ENCODE data around the gene CCDC70. TPM values are rescaled to one million over a fixed set of nuclear protein-coding genes. Genes with fewer than 3 reads are reported as not detected.

Gene CCDC70
- total and polyA plus RNA-seq, 2 of the 8 experiments (the other 6 are each of a cell fraction or from before 2014, with no cell fraction given), result not detected

GRCh38 chr13:51845574-51846318 lies 16.0 kb upstream of the CCDC70 start (continued):
- TF ChIP-seq USF2 (IDR thresholded peaks at IDR 0.05; ENCODE audit: low read length) (no peak), RAD21 (IDR thresholded peaks at IDR 0.05 in 1 of 2, conservative IDR thresholded peaks at IDR 0.05 in 1 of 2; ENCODE audit: low read depth in 2 of 2, low read length in 2 of 2) (no peak), EZH2 (IDR thresholded peaks at IDR 0.05; ENCODE audit: low read depth, low read length, severe bottlenecking) (no peak), CTCF (IDR thresholded peaks at IDR 0.05; ENCODE audit: control extremely low read depth in 1 of 3, insufficient read depth in 1 of 3, low read depth in 1 of 3, low read length in 3 of 3) (no peak), NRF1 (IDR thresholded peaks at IDR 0.05; ENCODE audit: low read depth, low read length) (no peak), BRCA1 (IDR thresholded peaks at IDR 0.05; ENCODE audit: low read depth, low read length) (no peak)

Data from H1 (cell line).